PC-3 (cell line): ENCODE measurements around the gene ARFIP1.

Experiments used
- EZH2phosphoT487 ChIP-seq: fragments of 300-600 bp; sonication (generic); IDR thresholded peaks from 2 replicates; pipeline ENCODE4 v1.6.1; 2018; ENCODE audit warnings: mild to moderate bottlenecking, antibody characterized with exemption, low read length, borderline replicate concordance
- TF ChIP-seq, protein P1 (sequence below): fragments of 300-600 bp; sonication (generic); conservative IDR thresholded peaks from 2 replicates; pipeline ENCODE4 v1.5.1; 2017; ENCODE audit warnings: antibody characterized with exemption, low read depth, mild to moderate bottlenecking, low read length

DNA sequence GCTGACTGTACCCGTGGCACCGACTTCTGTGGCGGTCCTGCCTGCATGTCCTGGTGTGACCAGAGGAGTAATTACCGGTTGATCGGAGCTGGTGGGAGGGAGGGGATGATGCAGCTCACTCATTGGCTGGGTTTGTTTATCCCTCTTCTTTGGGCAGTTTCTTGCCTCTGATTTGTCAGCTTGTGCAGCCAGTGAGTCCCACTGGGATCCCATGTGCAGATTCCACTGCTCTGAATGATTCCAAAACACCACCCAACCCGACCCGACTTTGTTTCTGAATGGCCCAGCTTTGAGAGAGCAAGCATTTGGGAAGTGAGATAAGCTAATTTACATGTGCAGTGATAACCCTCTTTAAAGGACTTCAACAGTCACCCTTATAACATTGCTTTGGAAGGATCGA, 170.2 kb downstream of the ARFIP1 start:
- TF ChIP-seq, protein P1, sequence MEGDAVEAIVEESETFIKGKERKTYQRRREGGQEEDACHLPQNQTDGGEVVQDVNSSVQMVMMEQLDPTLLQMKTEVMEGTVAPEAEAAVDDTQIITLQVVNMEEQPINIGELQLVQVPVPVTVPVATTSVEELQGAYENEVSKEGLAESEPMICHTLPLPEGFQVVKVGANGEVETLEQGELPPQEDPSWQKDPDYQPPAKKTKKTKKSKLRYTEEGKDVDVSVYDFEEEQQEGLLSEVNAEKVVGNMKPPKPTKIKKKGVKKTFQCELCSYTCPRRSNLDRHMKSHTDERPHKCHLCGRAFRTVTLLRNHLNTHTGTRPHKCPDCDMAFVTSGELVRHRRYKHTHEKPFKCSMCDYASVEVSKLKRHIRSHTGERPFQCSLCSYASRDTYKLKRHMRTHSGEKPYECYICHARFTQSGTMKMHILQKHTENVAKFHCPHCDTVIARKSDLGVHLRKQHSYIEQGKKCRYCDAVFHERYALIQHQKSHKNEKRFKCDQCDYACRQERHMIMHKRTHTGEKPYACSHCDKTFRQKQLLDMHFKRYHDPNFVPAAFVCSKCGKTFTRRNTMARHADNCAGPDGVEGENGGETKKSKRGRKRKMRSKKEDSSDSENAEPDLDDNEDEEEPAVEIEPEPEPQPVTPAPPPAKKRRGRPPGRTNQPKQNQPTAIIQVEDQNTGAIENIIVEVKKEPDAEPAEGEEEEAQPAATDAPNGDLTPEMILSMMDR: no peak
- no peak for TF ChIP-seq EZH2phosphoT487
